MM.1S (cell line): Measurements from ENCODE around the gene SDHA.
"Not testable (repeated sequence)": the region's sequence is repeated elsewhere in the genome, so short reads cannot be mapped to it uniquely, and the experiment has no call there.

ENCODE experiments used
- EZH2 ChIP-seq: fragments of 300-600 bp; sonication (generic); optimal IDR thresholded peaks from 2 replicates; pipeline ENCODE3; 2017; ENCODE audit warnings: low read depth, mild to moderate bottlenecking, antibody characterized with exemption, low read length, mixed read lengths
- EZH2phosphoT487 ChIP-seq: fragments of 300-600 bp; sonication (generic); IDR thresholded peaks from 2 replicates; pipeline ENCODE4 v1.6.1; 2018; ENCODE audit warnings: antibody characterized with exemption, low read length
- TF ChIP-seq, protein P1 (sequence below): fragments of 300-600 bp; sonication (generic); IDR thresholded peaks from 2 replicates; pipeline ENCODE4 v1.5.1; 2016; ENCODE audit warnings: antibody characterized with exemption, low read length, mixed read lengths

DNA sequence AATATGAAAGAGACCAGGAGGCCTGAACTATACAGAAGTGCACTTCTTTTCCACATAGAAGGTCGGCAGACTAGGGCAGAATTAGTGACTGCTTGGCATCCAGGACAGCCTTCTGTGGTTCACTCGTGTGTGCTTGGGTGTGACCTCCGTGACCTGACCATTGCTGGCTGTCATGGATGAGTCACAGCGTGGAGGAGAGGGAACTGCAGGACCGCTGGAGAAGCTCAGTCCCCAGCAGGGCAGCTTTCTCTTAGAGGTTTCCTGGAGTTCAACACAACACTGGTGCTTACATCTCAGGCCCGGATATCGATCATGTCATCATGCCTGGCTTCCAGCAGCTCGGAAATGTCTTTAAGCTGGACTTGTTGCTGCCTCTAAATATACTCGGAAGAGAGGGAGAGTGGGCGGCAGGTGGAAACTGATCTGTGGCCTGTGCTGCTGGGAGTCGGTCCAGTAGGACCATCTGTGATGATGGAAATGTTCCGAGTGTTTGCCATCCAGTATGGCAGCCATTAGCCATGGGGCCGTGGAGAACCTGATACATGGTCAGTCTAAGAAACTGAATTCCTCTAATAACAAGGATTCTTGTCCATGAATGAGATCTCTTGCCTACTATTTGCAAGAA, 23.0 kb downstream of the SDHA start:
- TF ChIP-seq, protein P1, sequence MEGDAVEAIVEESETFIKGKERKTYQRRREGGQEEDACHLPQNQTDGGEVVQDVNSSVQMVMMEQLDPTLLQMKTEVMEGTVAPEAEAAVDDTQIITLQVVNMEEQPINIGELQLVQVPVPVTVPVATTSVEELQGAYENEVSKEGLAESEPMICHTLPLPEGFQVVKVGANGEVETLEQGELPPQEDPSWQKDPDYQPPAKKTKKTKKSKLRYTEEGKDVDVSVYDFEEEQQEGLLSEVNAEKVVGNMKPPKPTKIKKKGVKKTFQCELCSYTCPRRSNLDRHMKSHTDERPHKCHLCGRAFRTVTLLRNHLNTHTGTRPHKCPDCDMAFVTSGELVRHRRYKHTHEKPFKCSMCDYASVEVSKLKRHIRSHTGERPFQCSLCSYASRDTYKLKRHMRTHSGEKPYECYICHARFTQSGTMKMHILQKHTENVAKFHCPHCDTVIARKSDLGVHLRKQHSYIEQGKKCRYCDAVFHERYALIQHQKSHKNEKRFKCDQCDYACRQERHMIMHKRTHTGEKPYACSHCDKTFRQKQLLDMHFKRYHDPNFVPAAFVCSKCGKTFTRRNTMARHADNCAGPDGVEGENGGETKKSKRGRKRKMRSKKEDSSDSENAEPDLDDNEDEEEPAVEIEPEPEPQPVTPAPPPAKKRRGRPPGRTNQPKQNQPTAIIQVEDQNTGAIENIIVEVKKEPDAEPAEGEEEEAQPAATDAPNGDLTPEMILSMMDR: not testable (repeated sequence)
- TF ChIP-seq EZH2phosphoT487, EZH2: not testable (repeated sequence)
